Left ventricle myocardium inferior (tissue), 1 donor: ENCODE data around the gene TNFRSF4. TPM values are rescaled to one million over a fixed set of nuclear protein-coding genes. Genes with fewer than 3 reads are reported as not detected.

Experiments used
- DNase-seq: peaks from one replicate; pipeline ENCODE4 v3.0.0-alpha.2; 2020
- H3K27ac ChIP-seq: fragments of 200-600 bp; replicated peaks from 2 replicates; pipeline ENCODE4 v1.8.0; 2021
- H3K27me3 ChIP-seq: fragments of 200-600 bp; 2 replicates; pipeline ENCODE4 v1.8.0; 2021; ENCODE audit warnings: low read depth
- H3K36me3 ChIP-seq: fragments of 200-600 bp; 2 replicates; pipeline ENCODE4 v1.8.0; 2021
- H3K4me1 ChIP-seq: fragments of 200-600 bp; 2 replicates; pipeline ENCODE4 v1.8.0; 2021
- H3K4me3 ChIP-seq: fragments of 200-600 bp; 2 replicates; pipeline ENCODE4 v1.8.0; 2021; ENCODE audit warnings: mild to moderate bottlenecking, moderate library complexity
- H3K9me3 ChIP-seq: fragments of 200-600 bp; replicated peaks from 2 replicates; pipeline ENCODE4 v1.8.0; 2021
- intact Hi-C: fragments of 100-400 bp; cut with micrococcal nuclease; formaldehyde crosslinking; loops from one replicate; pipeline ENCODE4 v1.11.0; 2022
- total RNA-seq: library from RNA; stranded (reverse); fragmentation: NEBNext Ultra II Directional; extraction: Animal tissue kit (Norgen Biotek cat#: 25700); gene quantifications from one replicate; pipeline ENCODE4 v1.2.1, GENCODE V29; 2021
- TF ChIP-seq, protein P1 (sequence below): fragments of 200-600 bp; IDR thresholded peaks from 2 replicates; pipeline ENCODE4 v1.8.0; 2021; ENCODE audit warnings: antibody characterized with exemption, mild to moderate bottlenecking, borderline replicate concordance
- donor health status: DM: no; HTN: yes; CAD: no; lungs with severe emphysema.

TNFRSF4 gene
- total RNA-seq, 1 donor from 2014 or later = 2.2 TPM

DNA sequence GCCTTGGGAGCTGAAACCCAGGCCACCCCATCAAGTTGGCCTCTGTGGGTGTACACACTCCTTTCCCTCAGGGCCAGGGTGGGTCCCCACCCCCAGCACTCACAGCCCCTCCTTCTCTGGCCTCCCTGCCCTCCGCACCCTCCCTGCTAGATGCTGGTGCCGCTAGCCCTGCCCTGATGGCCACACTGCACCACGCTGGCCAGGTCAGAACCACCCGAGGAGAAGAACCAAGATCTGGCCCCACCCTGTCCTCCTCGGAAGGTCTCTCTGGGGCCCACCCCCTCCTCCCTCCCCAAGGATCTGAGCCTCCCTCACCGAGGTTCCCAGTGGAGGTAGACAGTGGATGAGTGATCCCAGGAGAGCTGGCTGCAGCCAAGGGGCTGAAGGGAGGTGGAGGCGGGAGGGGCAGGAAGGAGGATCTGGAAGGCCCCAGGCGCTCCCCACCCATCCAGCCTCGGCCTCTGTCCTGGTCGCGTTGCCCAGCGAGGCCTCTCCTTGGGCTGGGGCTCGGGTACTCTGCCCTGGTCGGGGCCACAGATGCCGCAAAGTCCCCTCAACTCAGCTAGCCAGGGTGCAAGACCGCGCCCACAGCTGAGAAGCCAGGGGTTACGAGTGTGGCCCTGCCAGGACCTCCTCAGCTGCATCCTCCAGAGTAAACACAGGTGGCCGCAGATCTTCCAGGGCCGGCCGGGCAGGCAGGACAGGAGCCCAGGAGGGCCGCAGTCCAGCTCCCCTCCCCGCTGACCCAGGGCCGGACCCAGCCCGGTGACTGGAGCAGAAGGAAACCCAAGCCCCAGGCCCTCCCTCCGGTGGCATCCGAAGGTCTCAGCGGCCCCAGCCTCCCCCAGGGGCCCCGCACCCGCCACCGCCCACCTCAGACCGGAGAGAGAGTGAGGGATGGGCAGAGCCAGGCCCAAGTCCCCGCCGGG is 23.3 kb upstream of the TNFRSF4 start:
- H3K36me3 ChIP-seq = no peaks in the 10 kb centered on the region
- no peak overlapping the region for H3K4me3 ChIP-seq
- H3K27me3 ChIP-seq = peaks cover 52% of the 10 kb centered on the region
- H3K4me1 ChIP-seq = peaks cover 35% of the 10 kb centered on the region
- H3K9me3 ChIP-seq = no peaks in the 10 kb centered on the region
- H3K27ac ChIP-seq = no peak overlapping the region
- TF ChIP-seq, protein P1, sequence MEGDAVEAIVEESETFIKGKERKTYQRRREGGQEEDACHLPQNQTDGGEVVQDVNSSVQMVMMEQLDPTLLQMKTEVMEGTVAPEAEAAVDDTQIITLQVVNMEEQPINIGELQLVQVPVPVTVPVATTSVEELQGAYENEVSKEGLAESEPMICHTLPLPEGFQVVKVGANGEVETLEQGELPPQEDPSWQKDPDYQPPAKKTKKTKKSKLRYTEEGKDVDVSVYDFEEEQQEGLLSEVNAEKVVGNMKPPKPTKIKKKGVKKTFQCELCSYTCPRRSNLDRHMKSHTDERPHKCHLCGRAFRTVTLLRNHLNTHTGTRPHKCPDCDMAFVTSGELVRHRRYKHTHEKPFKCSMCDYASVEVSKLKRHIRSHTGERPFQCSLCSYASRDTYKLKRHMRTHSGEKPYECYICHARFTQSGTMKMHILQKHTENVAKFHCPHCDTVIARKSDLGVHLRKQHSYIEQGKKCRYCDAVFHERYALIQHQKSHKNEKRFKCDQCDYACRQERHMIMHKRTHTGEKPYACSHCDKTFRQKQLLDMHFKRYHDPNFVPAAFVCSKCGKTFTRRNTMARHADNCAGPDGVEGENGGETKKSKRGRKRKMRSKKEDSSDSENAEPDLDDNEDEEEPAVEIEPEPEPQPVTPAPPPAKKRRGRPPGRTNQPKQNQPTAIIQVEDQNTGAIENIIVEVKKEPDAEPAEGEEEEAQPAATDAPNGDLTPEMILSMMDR = no peak
- intact Hi-C loops = no loop called here
- no peak for DNase-seq

DNA sequence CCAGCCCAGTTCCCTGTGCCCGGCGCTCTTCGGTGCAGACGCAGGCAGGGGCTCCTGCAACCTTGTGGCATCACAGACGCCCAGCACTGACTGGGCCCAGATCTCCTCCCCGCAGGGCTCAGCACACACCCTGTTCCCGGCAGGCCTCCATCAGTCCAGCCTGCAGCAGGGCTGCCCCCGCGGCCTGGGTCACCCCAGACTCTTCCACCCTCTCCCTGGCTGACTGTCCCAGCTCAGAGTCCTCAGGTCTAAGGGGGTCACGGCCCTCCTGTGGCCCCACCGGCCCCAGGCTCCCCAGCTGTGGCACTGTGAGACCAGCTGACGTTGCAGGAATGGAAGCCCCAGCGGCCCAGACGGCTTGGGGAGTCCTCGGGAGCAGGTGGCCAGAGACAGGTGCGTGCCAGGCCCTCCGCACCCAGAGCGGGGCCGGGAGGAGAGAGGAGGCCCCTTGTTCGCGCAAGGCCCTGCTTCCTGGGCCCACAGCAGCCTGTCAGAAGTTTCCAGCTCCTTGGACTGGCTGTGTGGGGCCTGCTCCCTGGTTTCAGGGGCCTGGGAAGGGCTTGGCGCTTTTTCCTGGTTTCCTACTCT is 22.3 kb upstream of the TNFRSF4 start:
- TF ChIP-seq, protein P1 = no peak
- intact Hi-C loops = no loop called here
- H3K27me3 ChIP-seq = peaks cover 43% of the 10 kb centered on the region

DNA sequence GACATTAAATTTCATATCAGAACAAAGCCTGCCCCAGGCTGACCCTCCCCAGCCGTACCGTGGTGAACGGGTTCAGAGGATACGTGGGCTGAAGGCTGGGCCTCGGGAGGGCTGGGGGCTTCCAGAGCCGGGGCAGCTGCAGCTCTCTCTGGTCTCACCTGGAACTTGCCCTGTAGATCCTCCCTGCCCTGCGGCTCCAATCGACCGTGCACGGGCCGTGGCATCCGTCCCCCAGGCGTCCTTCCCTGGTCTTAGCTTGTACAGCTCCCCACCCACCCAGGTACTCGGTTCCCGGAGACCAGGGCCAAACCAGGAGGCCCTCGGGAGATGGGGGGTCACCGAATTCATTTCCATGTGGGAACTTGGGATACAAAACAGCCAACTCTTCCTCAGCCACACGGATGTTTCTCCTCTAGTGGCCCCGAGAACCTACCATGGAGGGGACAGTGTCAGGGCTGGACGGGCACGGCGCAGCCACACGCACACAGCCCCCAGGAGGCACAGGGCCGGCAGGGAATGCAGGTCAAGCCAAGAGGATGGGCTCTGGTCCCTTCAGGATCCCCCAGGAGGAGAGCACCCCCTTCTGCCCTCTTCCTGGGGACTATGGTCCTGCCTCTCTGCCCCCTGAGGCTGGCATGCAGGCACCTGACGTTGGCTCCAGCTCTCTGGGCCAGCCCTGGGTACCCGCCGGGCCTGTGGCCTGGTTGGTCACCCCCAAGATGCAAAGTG is 21.2 kb upstream of the TNFRSF4 start:
- Histone ChIP-seq H3K4me1 (peaks cover 51% of the 10 kb centered on the region), H3K9me3 (no peaks in the 10 kb centered on the region), H3K27ac (no peak overlapping the region), H3K4me3 (no peak overlapping the region), H3K36me3 (no peaks in the 10 kb centered on the region), H3K27me3 (peaks cover 32% of the 10 kb centered on the region)
- no peak for DNase-seq
- intact Hi-C loops = no loop called here
- TF ChIP-seq, protein P1 = no peak

More for the DNA sequence above, 22.3 kb upstream of the TNFRSF4 start:
- Histone ChIP-seq H3K9me3 (no peaks in the 10 kb centered on the region), H3K27ac (no peak overlapping the region), H3K4me1 (peaks cover 40% of the 10 kb centered on the region), H3K4me3 (no peak overlapping the region), H3K36me3 (no peaks in the 10 kb centered on the region)
- no peak for DNase-seq

DNA sequence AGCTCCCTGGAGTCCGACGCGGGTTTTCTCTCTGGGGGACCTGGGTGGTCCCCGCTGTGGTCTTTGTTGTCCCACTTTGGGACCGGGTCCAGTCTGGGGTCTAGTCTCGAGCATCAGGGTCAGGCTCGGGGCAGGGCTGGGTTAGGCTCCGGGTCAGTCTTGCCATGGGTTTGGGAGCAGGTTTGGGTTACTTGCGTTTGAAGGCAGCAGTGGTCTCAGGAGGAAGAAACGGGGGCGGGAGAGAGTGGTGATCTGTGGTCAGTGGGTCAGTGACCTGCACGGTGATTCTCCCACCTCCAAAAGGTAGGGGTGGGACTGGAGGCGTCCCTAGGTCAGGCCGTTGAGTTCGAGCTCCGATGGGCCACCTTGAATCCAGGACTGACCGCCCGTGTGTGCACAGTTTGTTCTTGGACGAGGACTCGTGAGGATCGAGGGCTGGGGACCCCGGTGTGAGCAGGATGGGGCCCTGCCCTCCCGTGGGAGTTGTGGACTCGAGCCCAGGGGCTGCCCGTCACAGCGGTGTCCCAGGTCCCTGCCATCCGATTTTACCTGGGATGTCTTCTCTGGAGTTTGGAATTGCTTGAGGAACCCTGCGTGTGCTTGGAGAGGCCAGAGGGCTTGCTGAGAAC is 20.3 kb upstream of the TNFRSF4 start:
- peaks cover 60% of the 10 kb centered on the region for H3K4me1 ChIP-seq
- H3K4me3 ChIP-seq = no peak overlapping the region
- intact Hi-C loops = no loop called here
- H3K9me3 ChIP-seq = no peaks in the 10 kb centered on the region
- DNase-seq = no peak
- H3K27me3 ChIP-seq = peaks cover 23% of the 10 kb centered on the region
- TF ChIP-seq, protein P1 = no peak
- H3K27ac ChIP-seq = no peak overlapping the region
- peaks cover under 1% of the 10 kb centered on the region for H3K36me3 ChIP-seq

DNA sequence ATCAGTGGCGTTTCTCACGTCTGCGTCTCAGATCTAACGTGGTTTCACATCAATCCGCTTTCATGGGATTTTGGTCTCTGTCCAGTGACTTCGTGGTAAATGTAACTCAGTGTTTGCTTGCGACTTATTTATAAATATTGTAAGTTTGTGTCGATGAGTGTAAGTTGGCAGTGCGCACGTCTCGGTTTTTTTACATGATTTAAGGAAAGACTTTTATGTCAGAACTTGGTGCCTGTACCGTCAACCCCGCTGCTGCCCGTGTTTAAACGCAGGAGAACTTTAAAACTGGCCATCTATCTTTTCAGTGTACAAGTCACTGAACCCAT is 19.6 kb upstream of the TNFRSF4 start:
- no peaks in the 10 kb centered on the region for H3K9me3 ChIP-seq
- H3K36me3 ChIP-seq = peaks cover 8% of the 10 kb centered on the region
- TF ChIP-seq, protein P1 = no peak
- DNase-seq = no peak
- no peak overlapping the region for H3K4me3 ChIP-seq
- intact Hi-C loops = no loop called here
- peaks cover 15% of the 10 kb centered on the region for H3K27me3 ChIP-seq
- peaks cover 60% of the 10 kb centered on the region for H3K4me1 ChIP-seq
- no peak overlapping the region for H3K27ac ChIP-seq
